GM18907 (cell line): Measurements from ENCODE around the gene ITSN1.
"Not testable (repeated sequence)": the region's sequence is repeated elsewhere in the genome, so short reads cannot be mapped to it uniquely, and the experiment has no call there.

ENCODE experiments used
- ATAC-seq: cut with Tn5 transposase; IDR thresholded peaks from one replicate; pipeline ENCODE4 v1.9.1; 2021; ENCODE audit warnings: mild to moderate bottlenecking, moderate library complexity; ENCODE audit not compliant: unreplicated experiment

The ITSN1 gene

DNA sequence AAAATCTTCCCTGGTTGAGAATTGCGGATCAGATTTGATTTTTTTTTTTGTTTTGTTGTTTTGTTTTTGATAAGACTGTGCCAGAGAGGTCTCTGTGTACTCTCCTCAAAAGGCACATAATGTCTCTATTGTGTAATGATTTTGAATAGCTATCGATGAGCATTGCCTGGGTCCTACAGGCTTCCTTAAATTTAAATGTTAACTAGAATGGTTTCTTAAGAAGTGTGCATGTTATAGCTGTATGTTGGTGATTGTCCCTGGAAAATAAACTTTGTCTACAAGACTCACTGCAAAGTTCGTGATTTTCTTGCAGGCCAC is 121.2 kb downstream of the ITSN1 start:
- no peak for ATAC-seq

DNA sequence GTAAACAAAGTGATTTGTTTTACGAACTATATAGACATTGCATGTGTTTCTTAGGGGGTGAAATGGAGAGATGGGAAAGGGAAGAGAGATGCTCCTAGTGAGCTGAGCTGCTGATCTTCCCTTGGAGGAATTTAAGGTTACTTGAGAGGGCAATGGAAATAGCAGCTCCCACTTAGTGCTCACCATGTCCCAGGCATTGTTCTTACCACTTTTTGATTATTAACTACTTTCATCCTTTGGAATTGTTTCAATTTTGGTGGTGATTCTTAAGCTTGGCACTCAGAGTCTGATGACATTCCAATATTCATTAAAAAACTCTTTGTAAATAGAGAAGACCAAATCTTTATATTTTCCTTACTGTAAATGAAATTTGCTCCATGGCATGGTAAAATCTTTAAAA is 124.9 kb downstream of the ITSN1 start:
- no peak for ATAC-seq

DNA sequence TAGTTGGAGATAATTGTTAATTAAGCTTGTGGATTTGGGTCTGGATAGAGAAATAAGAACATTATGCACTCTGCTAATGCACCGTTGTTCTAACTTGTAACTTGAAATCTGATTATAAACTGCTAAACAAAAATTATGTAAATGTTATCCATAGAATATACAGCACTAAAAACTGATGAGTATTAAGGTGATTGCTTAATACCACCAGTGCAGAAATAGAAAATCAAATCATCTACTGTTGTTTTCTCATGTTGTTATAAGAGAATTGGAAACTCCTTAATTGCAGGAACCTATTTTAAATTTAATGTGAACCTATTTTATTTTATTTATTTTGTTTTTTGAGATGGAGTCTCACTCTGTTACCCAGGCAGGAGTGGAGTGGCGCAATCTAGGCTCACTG is 125.7 kb downstream of the ITSN1 start:
- ATAC-seq = no peak

DNA sequence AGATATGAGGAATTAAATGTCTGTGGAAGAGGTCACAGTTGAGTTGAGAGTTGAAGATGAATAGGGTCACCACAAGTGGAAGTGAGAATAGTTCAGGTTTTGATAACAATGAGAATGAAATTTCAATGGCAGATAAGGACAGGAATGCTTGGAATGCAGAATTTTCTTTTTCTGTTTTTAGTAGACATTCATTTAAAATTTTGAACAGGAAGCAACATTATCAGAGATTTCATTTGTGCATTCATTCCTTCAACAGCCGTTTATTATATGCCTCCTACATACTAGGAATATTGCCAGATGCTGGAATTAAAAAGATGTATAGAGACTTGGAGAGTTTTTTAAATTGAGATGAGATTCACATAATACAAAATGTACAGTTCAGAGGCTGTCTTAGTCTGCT is 126.8 kb downstream of the ITSN1 start:
- no peak for ATAC-seq

DNA sequence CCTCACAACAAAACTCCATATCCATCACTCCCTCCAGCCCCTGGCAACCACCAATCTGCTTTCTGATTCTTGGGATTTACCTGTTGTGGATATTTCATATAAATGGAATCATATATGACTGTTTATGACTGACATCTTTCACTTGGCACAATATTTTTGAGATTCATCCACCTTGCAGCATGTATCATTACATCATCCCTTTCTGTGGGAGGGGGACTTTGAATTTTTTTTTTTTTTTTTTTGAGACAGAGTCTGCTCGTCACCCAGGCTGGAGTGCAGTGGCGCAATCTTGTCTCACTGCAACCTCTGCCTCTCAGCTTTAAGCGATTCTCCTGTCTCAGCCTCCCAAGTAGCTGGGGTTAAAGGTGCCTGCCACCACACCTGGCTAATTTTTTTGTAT is 128.2 kb downstream of the ITSN1 start:
- no peak for ATAC-seq

DNA sequence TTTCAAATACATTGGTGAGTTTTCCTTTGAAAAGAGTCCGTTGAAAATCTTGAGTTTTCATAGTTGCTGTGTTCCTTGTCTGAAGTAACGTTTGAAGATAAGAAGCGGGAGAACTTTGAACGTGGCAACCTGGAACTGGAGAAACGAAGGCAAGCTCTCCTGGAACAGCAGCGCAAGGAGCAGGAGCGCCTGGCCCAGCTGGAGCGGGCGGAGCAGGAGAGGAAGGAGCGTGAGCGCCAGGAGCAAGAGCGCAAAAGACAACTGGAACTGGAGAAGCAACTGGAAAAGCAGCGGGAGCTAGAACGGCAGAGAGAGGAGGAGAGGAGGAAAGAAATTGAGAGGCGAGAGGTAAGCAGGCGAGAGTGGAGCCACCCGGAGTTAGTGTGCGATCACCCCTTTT is 129.7 kb downstream of the ITSN1 start:
- no peak for ATAC-seq

DNA sequence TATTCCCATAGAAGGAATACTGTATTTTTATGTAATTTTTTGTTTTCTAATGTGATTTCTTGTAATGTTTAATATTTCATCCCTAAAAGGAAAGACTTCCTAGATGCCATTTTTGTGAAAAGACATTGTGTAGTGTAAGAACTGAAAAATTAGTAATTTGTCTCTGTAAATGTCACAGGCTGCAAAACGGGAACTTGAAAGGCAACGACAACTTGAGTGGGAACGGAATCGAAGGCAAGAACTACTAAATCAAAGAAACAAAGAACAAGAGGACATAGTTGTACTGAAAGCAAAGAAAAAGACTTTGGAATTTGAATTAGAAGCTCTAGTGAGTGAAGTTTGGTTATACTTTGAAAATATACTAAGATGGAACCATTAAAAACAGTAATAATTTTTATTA is 132.2 kb downstream of the ITSN1 start:
- no peak for ATAC-seq

DNA sequence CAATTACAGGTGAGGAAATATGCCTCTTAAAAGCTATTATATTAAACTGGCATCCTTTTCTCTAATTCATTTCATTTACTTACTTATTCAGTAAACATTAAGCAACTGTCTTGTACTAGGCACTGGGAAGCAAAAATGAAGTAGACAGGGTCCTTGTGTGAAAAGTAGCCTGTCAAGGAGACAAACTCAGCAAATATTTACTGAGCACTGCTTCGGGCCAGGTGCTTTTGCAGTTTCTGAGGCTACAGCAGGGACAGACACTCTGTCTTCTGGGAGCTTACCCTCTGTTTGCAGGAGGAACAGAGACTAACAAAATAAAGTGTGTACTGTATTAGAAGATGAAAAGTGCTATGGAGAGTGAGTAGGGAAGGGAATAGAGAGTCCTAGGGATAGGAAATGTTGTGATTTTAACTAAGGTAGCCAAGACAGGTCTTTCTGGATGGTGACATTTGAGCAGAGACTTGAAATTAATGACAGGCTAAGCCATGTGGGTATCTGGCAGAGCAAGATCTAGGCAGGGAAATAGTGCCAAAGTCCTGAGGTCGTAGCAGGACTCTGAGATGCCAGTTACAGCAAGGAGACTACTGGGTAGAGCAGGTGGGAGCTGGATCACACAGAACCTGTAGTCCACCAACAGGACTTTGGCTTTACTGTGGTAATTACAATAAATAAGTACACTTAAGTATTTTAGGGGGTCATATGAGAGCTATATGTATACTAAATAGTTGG is 133.0 kb downstream of the ITSN1 start:
- no peak for ATAC-seq

DNA sequence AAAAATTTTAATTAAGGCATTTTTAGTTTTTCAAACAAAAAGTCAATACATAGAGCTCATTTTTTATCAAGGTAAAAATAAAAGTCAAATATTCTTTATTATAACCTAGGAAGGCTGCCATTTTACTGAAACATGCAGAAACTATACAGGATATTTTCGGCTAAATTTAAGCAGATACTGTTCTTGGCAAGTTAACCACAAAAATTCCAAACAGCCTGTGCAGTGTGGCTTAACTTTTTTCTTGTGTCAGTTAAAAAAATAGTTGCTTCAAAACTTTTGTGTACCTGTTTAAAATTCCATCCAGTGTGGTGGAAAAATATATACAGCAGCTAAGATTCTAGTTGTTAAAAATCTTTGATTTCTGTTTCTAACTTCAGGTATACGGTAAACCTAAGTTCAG is 138.3 kb downstream of the ITSN1 start:
- ATAC-seq = no peak

DNA sequence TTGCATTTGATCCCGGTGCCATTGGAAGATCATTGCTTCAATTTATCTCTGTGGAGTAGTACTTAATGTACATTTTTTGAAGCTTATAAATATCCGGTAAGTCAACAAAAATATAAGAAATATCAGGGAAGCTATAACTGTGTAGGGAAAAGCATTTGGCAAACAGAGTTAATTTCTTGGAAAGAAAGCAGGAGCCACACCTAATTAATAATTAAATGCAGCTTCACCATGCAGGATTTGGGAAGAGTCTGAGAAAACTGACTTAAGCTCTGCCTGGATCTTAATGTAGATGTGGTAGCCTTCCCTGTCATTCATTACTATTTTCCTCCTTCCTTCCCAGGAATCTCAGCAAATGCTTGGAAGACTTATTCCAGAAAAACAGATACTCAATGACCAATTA is 138.8 kb downstream of the ITSN1 start:
- ATAC-seq = no peak

DNA sequence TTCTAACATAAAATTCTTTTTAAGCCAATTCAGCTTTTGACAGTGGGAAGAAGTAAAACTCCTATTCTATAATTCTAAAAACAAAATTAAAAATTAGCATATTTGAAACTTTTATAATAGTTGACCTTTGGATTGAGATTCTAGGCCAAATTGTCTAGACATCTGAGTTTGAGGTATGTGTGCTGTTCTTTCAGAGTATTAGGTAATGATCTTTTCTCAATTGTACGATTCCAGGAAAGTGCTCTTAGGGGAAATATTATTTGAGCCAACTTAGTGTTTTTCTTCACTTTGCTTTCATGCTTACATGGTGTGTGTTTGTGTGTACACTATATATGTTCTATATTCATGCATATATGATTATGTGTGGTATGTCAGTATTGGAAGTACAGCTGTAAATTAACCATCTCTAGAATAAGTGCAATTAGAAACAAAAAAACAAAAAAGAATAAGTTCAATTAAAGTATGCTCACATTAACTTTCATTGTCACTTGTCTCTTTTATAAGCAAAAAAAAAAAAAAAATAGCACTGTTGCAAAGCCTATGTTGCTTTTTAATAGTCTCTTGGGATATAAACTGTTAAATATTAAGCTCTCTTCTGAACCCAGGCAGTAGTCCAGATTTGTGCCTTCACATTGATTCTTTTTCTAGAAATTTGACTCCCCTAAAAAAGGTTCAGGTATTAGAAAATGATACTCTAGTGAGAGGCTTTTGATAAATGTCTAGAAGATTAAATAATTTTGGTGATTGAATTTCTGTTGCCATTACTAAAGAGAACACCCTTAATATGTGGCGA is 141.1 kb downstream of the ITSN1 start:
- ATAC-seq = no peak

DNA sequence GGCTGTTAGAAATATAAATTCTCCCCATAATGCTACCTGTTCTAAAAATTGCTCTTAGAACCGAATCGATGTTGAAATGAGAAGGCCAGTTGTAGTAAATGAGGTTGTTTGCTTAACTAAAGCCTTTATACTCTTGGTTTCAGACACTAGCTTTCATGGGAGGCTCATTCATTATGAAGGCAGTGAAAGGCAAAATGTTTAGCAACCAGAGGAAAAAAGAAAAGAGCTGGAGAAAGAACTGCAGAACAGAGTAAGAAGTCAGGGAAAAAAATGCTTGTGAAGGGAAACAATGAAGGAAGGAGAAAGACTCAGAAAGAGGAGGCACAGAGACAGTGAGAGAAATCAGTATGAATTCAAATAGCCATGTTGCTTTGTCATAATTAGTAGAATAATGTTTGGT is 145.1 kb downstream of the ITSN1 start:
- no peak for ATAC-seq

DNA sequence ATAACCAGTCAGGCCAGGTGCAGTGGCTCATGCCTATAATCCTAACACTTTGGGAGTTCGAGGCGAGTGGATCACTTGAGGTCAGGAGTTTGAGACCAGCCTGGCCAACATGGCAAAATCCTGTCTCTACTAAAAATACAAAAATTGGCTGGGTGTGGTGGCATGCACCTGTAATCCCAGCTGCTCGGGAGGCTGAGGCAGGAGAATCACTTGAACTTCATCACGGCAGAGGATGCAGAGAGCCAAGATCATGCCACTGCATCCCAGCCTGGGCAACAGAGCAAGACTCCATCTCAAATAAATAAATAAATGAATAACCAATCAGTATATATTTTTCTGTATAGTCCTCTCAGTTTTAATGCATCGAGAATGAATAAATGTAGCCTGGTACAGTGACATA is 146.1 kb downstream of the ITSN1 start:
- not testable (repeated sequence) for ATAC-seq

DNA sequence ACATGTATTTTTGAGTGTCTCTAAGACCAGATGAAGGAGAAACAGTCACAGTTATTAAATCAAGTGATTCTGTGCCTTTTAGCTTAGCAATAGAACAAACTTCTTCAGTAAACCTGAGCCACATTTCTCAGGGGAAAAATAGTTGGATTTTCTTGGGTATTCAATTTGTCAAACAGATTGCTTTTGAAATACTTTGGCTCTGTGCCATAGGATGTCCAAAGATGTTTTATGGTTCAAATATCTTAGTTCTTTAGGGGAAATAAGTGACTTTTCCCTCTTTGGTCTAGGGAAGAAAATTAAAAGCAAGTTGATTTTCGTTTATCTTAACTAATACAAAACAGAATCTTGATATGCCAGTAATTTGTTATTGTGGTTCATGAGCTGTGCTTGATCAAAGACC is 147.4 kb downstream of the ITSN1 start:
- no peak for ATAC-seq

DNA sequence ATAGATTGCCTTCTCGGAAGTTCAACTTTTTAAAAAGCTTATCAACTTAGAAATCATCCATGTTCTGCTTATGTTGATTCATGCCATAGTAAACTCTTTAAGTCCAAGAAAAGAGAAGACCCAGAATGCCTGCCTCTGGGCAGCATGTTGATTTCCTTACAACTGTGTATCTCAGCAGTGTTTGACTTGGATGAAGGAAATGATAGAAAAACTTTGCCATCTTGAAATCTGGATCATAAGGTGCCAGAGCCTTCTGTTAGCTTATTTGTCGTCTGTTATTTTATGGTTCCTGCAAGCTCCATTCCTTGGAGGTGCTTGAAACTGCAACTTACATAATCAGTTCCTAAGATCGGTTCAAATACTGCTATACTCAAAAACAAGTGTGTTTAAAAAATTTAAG is 148.8 kb downstream of the ITSN1 start:
- no peak for ATAC-seq

DNA sequence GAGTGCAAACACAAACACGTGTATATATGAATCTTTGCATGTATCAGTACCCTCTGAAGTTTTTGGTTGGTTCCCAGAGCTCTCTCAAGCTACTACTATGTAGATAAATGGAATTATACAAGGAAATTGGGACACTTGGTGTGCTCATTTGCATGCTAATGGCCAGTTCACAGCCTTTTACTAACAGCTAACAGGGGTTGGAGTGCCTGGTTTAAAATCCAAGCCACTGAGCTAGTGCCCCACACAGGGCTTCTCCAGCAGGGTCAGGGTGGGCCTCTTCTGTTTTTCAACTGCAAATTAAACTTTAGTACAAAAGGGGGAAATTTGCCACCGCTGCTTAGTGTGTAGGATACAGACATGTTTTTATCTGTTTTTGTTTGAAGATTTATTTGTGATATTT is 152.3 kb downstream of the ITSN1 start:
- ATAC-seq = no peak

DNA sequence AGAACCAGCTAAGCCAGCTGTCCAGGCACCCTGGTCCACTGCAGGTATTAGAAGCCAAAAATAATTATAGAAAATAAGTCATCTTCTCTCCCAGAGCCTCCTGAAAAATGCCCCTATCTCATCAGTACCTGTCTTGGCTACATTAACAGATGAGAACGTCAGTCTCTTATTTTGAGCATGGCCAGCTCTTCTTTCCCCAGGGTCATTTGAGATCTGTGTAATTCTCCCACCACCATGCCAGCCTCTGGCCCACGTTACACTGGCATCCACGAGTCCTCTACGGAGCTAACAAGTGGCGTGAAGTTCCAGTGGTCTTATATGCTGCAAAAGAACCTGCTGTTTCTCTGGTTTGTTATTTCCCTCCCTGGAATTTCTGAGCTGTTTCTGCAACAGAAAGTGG is 155.3 kb downstream of the ITSN1 start:
- ATAC-seq = no peak

DNA sequence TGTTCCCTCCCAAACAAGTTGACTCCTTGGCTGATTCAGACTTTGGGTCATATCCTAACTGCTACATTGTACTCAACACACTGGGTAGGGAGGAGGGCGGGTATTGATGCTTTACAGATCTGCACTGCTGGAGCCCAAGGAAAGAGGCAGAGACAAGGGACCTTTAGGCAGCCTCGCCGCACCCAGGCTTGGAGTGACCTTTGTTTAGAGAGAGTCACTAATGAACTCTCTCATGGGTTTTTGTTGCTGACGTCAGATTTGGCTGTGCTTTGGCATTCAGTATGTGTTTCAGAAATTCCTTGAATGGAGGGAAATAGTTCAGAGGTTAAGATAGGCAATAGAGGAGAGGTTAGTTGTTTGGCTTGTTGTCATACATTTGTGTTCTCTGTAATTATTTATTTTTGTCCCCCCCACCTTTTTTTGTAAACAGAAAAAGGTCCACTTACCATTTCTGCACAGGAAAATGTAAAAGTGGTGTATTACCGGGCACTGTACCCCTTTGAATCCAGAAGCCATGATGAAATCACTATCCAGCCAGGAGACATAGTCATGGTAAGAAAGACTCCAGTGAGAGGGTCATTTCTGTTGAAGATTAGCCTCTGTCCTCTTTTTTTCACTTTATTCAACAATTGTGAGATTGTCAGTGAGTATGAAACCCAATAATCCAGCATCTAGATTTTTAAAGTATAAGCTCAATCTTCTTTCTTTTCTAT is 157.2 kb downstream of the ITSN1 start:
- ATAC-seq = no peak

DNA sequence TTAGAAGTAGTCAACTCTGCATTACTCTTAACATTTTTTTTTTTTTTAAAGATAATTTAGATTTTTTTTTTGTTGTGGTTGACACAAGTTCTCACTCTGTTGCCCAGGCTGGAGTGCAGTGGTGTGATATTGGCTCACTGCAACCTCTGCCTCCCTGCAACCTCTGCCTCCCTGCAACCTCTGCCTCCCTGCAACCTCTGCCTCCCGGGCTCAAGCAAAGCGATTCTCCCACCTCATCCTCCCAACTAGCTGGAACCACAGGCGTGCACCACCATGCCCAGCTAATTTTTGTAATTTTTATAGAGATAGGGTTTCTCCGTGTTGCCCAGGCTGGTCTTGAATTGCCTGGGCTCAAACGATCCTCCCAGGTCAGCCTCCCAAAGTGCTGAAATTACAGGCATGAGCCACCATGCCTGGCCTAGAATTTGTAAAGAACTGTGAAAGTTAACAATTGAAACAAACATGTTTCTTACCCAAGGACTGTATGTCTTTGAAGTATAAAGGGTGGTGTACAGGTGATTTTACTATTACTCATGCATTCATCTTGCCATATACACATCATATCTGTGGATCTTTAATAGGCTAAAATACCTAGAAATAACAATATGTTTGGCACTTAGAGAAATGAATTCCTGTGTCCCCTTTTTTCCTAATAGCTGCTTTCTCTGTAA is 158.6 kb downstream of the ITSN1 start:
- ATAC-seq = no peak

DNA sequence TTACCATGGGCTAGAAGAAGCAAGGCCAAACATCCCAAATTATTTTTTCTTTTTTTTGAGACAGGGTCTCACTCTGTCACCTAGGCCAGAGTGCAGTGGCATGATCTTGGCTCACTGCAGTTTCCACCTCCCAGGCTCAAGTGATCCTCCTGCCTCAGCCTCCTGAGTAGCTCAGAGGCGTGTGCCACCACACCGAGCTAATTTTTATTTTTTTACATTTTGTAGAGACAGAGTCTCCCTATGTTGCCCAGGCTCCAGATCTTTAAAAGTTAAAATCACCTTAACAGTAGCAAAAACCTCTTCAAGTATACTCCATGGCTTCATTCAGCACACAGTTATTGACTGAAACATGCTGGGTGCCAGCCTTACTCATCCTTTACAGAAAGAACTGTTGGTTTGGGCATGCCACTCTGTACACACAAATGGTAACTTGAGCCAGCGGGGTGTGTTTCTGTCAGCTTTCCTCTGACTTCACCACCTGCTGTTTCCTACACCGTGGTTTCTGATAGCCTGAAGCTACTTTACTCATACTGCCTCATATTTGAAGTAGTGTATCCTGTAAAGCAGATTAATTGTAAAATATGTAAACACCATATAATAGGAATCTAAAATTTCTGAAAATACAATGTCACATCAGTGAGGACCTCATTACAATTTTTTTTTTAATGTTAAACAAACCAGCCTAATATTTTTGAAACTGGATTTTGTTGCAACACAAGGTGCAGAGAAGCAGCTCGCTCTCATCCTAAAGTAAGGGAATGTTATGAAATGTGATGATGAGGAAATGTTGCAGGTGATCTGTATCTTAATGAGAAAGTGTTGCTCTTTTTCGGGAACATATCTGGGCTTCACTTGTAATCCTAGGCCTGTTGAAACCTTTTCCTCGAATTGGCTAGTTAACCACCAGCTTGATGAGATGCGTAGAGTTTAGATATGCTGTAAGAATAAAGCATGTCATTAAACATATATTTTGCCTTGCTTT is 159.4 kb downstream of the ITSN1 start:
- ATAC-seq = no peak
